ENCODE data around the gene NHERF1.

Gene NHERF1

DNA sequence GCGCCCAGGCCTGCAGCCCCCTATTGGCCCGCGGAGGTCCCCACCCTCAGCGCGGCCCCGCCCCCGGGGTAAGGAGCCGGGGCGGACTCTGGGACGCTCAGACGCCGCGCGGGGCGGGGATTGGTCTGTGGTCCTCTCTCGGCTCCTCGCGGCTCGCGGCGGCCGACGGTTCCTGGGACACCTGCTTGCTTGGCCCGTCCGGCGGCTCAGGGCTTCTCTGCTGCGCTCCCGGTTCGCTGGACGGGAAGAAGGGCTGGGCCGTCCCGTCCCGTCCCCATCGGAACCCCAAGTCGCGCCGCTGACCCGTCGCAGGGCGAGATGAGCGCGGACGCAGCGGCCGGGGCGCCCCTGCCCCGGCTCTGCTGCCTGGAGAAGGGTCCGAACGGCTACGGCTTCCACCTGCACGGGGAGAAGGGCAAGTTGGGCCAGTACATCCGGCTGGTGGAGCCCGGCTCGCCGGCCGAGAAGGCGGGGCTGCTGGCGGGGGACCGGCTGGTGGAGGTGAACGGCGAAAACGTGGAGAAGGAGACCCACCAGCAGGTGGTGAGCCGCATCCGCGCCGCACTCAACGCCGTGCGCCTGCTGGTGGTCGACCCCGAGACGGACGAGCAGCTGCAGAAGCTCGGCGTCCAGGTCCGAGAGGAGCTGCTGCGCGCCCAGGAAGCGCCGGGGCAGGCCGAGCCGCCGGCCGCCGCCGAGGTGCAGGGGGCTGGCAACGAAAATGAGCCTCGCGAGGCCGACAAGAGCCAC lies at the start of gene NHERF1:
Gene NHERF1 (plus strand): TSS at position 100 of the 750 bp plus-strand sequence. CDS start 219 bp downstream, at position 319.
- no peak for FAIRE-seq
- peak; percentile 100 for DNase-seq (ENCODE audit: low spot score)

DNA sequence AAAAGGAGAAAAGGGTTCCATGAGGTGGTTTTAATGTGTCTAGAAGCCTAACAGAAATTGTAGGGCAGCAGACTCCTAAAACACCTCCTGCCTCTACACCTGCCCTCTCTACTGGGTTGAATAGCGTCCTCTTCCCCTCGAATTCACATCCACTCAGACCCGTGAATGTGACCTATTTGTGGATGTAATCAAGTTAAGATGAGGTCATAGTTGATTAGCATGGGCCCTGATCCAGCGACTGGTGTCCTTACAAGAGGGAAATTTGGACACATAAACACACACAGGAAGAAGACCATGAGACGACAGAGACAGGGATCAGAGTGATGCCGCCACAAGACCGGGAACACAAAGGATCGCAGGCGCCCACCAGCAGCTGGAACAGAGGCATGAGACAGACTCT lies 49.2 kb upstream of the NHERF1 start:
- DNase-seq (ENCODE audit: low spot score) (no peak), FAIRE-seq (peak; percentile 58)

DNA sequence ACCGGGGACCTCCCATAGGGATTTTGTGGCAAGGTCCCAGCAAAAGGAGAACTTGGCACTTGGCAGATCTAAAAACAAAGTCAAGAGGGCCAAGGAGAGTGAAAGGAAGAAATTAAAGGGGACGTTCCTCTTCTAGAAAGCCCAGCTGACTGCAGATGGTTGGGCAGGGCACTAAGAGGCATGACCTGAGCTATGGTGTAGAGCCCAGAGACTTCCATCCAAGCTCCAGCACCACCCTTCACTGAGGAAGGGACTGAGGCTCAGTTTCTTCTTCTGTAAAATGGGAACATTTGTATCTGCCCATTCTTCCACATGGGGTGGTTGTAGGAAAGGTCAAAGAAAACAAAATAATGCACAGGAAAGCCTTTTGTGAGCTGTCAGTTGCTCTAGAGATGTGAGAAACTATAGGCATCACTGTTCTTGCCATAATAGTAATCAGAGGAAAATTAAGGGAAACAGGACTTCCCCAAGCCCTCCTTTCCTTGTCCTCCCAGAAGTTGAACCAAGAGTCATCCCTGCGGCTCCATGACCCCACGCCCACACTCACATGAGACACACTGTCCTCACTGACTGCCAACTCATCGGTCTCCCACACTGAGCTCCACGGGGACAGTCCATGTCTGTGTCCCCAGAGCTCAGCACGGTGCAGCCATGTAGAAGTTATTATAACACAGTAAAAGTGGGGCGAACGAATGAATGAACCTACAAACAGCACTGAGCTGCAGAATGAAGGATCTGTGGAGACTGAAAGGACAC lies 46.1 kb upstream of the NHERF1 start:
- no peak for DNase-seq (ENCODE audit: low spot score)
- no peak for FAIRE-seq

DNA sequence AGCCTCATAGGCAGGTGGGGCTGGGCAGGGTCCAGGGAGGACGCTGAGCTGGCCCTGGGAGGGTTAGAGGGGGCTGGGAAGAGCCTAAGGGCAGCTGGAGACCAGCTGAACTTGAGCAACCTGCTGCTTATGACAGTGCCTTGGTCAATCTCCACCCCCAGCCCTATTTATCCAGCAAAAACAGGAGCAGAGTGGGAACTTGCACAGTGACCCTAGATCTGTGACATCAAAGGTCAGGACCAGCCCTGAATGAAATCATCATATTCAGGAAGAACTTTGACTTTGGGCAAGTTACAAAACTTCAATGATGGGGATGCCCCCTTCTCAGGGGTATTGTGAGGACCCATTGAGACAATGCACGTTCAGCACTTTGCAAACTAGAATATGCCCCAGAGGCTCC lies 45.1 kb upstream of the NHERF1 start:
- no peak for FAIRE-seq

DNA sequence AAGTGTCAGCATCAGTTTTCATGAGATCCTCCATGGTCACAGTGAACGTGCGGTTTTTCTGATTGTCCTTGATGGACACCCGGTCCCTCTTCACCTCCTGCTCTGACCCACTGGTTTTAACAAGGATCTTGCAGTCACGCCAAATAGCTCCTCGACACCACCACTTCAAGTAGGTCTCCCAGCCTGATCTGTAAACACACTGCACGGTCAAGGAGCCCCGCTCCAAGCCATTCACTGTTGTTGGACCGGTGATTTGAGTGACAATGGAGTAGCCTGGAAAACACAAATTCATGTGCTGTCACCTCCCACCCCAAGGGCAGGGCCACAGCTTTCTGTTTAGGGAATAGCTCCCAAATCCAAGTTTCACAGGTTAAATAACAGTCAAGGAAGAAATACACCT lies 43.9 kb upstream of the NHERF1 start:
- DNase-seq (ENCODE audit: low spot score) (no peak), FAIRE-seq (no peak)

More for the DNA sequence above, 45.1 kb upstream of the NHERF1 start:
- DNase-seq (ENCODE audit: low spot score) = no peak

DNA sequence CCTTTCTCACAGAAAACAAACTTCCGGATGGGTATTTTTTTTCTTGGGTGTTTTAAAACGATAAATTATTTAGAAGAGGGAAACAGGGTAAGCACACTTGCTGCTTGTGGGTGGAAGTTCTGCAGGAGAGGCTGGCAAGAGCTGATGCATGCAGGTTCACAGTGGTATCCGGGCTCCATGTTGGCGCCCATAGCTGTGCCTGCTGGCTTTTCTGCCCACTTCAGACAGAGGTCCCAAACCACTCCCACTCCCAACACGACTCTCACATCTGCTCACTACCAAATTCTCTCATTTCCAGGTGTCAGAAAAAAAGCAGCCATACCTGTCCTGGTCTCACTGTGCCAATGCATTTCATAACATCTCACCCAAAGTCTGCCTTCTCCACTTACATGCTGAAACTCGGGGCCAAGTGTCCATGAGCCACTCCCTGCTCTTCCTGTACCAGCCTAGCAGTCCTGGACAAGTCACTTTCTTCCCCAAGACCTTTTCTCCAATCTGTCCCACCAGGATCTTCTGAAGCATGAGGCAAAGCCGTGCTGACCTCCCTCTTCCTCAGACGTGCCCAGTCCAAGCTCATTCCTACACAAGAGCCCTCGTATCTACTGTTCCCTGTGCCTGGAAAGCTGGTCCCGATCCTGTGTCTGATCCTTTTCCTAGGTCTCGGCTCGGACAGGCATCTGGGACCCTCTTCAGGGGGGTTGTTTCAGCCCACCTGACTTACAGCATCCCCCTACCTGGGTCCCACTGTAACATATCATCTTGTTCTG lies 37.2 kb upstream of the NHERF1 start:
- FAIRE-seq (no peak), DNase-seq (ENCODE audit: low spot score) (no peak)

DNA sequence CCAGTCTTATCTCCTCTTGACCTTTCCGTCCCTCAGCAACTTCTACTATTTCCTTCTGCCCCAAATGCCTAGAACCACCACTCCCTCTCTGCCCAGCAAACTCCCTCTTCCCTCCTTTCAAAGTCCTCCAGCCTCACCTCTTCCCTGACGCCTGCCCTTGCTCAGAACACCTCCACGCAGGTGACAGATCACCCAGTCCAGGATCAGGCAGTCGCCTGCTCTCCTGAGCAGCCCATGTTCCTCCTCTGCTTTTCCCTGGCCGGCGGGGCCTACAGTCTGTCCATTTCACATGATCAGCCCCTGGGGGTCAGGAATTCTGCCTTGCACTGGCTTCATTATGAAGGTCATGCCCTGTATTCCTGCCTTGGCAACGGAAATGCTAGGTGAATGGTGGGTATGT lies 36.1 kb upstream of the NHERF1 start:
- DNase-seq (ENCODE audit: low spot score) (no peak), FAIRE-seq (peak; percentile 17)

DNA sequence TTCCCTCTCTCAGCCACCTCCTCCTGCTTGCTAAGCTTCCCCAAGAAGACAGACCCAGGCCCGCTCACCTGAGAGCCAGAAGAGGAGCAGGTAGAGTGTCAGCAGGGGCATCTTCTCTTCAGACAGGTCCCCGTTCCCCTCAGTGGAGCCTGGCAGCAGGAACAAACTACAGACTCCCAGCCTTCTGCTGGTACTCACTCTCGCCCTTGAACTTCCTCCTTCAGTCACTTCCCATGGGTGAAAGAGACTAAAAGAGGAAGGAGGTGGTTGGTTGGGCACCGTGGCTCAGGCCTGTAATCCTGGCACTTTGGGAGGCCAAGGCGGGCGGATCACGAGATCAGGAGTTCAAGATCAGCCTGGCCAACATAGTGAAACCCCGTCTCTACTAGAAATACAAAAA lies 35.7 kb upstream of the NHERF1 start, which contains the start of gene CD300LF:
Gene CD300LF (minus strand): TSS at position 168 of the 400 bp plus-strand sequence. CDS start 57 bp downstream, at position 111.
- FAIRE-seq (no peak), DNase-seq (ENCODE audit: low spot score) (no peak)

DNA sequence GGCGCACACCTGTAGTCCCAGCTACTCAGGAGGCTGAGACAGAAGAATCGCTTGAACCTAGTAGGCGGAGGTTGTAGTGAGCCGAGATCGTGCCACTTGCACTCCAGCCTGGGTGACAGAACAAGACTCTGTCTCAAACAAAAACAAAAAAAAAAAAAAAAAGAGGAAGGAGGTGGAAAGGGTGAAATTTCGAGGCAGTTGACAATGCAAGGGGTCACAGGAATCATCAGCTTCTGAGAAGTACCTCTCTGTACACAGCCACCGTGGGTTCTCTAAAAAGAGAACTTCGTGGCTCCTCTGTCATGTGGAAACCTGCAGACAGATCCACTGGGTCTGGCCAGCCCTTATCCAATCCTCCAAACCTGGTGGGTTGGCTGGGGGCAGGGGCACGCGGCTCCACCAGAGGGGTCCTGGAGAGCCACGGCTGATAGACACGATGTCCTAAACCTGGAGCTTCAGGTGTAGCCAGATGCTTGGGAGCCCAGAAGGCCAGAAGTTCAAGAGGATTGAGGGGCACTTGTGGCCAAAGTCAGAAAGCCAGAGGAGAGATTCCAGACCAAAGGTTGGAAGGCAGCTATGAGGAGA lies 35.2 kb upstream of the NHERF1 start:
- DNase-seq (ENCODE audit: low spot score) (no peak), FAIRE-seq (no peak)

DNA sequence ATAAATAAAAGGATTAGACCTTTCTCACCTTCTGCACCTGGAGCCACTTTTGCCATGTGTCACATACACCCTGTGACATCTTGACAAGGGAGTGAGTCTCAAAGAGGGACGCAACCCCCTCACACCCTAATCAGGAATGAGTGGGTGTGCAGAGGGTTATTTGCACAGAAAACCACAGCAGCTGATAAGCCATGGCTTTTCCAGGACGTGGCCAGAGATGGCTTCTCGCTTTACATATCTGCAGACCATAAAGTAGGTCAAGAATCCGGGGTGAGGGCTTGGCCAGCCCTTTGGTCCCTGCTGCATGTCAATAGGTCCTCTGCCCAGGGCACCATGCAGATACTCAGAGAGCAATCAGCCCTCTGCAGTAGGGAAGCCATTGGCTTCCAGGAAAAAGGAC lies 33.3 kb upstream of the NHERF1 start:
- FAIRE-seq = no peak
- no peak for DNase-seq (ENCODE audit: low spot score)

DNA sequence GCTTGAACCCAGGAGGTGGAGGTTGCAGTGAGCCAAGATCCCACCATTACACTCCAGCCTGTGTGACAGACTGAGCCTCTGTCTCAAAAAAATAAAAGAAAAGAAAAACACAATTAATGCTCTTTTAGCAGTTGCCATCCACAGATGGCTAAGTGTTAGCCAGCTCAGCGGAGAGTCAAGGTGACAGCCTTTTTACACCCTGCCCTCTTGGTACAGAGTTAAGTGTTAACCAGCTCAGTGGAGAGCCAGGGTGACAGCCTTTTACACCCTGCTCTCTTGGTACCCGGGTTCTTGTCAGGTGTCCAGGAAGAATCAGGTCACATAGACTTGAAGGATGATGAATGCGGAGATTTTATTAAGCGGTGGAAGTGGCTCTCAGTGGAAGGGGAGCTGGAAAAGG lies 27.9 kb upstream of the NHERF1 start:
- FAIRE-seq = no peak

DNA sequence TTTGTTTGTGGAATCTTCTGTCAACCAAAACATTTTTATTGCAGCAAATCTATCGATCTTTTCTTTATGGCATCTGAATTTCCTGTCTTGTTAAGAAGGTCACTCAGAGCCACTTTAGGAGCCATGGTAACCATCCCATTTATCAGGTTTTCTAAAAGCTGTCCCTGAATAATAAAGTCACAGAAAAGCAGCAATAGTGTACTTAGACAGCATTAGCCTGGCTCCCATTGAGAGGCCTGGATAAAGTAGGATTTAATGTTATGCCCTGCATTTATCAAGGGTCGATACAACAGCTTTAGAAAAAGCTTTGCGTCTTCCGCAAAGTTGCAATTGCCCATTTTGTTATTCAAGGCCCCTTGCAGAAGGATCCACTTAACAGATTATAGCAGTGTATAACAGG lies 25.6 kb upstream of the NHERF1 start:
- FAIRE-seq (no peak), DNase-seq (ENCODE audit: low spot score) (no peak)

More for the DNA sequence above, 27.9 kb upstream of the NHERF1 start:
- no peak for DNase-seq (ENCODE audit: low spot score)

DNA sequence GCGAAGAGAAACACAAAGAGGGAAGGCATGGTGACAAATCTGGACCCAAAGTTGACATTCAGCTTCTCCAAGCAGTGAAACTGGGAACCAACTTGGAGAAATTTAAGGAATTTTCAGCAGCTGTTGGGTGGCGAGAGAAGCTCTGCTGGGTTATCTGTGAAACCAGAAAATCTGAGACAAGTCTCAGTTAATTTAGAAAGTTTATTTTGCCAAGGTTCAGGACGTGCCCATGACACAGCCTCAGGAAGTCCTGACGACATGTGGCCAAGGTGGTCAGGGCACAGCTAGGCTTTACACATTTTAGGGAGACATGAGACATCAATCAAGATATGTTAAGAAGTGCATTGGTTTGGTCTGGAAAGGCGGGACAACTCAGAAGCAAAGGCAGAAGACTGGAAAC lies 24.5 kb upstream of the NHERF1 start:
- no peak for FAIRE-seq
- no peak for DNase-seq (ENCODE audit: low spot score)

DNA sequence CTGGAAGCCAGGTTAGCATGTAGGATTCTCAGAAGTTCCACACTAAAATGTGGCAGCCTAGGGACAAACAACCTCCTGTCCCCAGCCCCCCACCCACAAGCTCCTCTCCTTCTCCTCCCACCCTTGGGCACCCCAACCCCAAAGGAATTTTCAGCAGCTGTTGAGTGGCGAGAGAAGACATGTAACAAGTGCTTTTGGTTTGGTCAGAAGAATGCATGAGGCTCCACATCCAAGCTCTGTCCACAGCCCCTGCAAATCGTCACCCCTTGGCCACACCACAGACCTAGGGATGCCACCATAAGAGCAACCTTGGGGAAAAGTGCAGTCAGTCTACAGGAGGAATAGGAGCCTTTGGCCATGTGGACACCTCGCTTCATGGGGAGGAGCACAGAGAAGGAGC lies 23.3 kb upstream of the NHERF1 start:
- DNase-seq (ENCODE audit: low spot score) (no peak), FAIRE-seq (no peak)

DNA sequence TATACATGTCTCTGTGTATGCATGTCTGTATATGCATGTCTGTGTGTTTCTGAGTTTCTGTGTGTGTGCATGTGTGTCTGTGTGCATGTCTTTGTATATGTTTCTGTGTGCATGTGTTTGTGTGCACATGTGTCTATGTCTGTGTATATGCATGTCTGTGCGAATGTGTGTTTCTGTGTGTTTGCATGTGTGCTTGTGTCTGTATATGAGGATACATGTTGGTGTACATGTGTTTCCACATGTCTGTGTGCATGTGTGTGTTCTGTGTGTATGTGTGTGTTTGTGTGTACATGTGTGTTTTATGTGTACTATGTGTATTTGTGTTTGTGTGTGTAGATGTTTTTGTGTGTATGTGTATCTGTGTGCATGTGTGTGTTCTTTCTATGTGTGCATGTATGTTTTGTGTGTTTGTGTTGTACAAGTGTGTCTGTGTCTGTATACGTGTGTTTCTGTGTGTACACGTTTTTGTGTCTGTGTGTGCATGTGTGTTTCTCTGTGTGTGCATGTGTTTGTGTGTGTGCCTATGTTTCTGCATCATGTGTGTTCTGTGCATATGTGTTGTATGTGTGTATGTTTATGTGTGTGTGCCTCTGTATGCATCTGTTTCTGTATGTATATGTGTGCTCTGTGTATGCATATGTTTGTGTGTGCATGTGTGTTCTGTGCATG lies 20.3 kb upstream of the NHERF1 start:
- no peak for DNase-seq (ENCODE audit: low spot score)
- no peak for FAIRE-seq

DNA sequence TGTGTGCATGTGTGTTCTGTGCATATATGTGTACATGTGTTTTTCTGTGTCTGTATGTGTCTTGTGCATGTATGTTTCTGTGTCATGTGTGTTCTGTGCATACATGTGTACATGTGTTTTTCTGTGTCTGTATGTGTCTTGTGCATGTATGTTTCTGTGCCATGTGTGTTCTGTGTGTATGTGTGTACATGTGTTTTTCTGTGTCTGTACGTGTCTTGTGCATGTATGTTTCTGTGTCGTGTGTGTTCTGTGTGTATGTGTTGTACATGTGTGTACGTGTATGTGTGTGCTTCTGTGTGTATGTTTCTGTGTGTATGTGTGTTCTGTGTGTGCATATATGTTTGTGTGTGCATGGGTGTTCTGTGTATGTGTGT lies 19.7 kb upstream of the NHERF1 start:
- peak; percentile 99 for FAIRE-seq
- DNase-seq (ENCODE audit: low spot score) = no peak

DNA sequence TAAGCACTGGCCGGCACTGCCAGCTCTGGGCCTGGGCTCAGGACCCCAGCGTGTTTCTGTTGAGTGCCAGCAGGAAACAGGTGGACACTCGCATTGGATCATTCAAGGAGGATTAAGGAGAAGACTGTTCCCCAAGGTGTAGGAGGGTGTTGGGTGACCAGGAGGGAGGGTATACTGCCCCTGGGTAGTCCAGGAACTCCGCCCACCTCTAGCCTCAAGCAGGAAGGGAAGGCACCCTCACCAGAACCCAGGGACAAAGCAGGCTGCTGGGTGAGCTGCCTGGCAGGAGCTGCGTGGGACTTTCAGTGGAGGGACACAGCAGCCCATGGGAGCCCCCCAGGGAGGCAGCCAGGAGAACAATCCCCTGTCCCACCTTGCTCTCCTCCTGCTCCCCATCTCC lies 19.1 kb upstream of the NHERF1 start:
- FAIRE-seq = no peak
- no peak for DNase-seq (ENCODE audit: low spot score)

DNA sequence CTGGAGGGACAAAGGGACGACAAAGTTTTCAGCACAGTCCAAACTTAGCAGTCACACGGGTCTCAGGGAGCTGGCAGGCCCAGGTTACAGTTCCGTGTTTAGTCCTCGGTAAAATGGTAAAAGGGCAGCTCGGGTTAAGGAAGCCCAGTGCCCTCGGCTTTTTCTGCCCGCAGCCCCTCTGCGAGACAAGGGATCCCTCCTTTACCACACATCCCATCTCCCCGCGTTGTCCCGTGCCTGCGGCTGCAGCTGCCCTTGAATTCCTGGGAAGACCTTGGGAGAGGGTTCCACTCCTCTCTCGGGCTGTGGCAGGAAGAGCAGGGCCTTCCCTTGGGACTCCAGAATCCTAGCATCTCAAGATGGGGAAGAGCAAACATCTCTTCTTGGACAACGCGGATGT lies 18.6 kb upstream of the NHERF1 start:
- FAIRE-seq (no peak), DNase-seq (ENCODE audit: low spot score) (no peak)

DNA sequence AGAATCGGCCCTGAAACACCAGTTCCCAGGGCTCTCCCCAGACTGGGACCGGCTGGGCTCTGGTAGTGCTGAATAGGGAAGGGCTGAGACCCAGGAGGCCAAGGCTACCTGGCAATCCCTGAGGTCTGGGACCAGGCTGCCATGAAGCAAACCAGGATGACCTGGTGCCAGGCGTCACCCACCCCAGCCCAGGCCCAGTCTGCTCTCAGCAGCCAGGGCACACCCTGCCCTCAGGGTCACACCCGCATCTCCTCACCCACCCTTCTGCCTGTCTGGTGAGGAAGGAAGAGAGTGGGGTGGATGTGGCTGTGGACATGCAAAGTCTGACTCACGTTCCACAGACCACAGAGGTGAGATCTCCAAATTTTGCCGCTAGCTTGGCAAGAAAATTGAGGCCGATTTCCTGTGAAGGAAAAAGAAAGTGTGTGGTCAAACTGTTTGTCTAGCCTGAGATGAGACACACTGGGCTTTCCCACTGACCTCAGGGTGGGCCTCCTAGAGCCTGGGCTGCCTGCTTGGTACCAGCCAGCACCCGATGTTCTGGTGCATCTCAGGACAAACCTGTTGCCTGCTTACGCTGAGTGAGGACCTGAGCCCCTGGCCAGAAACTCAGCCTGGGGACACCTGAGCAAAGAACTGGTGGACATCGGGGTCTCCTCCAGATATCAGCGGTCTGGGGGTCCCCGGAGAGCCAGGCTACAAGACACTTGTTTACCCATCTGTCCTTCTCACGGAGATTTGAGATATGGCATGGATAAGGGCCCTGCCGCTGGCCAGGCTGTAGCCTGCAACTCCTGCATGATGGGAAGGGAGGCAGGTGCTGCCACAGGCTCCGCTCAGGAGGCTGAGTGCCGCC lies 17.7 kb upstream of the NHERF1 start:
- FAIRE-seq (no peak), DNase-seq (ENCODE audit: low spot score) (no peak)

DNA sequence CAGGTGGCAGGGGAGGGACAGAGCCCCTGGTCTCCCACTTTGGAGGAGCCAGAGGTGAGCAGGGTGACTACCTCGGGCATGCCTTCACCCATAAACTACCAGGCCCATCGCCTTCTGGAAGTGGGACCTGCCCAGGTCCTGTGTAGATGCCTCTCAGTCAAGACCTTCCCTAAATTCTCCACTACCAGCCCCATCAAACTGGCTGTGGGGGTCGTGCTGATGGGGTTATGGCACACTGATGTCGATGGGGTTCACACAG lies 17.2 kb upstream of the NHERF1 start:
- FAIRE-seq (no peak), DNase-seq (ENCODE audit: low spot score) (no peak)

Data from urothelium cell line (cell line).